Stomach (tissue), 4 donors: ENCODE results near the gene CYB561D1.

Experiments used
- EP300 ChIP-seq: sonication (generic); formaldehyde crosslinking; IDR thresholded peaks from one replicate; pipeline ENCODE4 v1.6.1; 2017; ENCODE audit warnings: antibody characterized with exemption
- POLR2A ChIP-seq, 4 donors: fragments of 450-650 bp; IDR thresholded peaks; one replicate each; pipeline ENCODE4 v1.6.1; 2016; ENCODE audit warnings: antibody characterized with exemption in 4 of 4, control low read depth in 2 of 4, mild to moderate bottlenecking in 1 of 4, moderate library complexity in 1 of 4

GRCh38 chr1:109527846-109528695, 34.2 kb downstream of the CYB561D1 start:
- TF ChIP-seq EP300 (no peak), POLR2A (IDR thresholded peaks at IDR 0.05) (no peak)
